Adipocyte (in vitro differentiated cells): Measurements from ENCODE around the gene PIP5K1B.

Experiments
- DNase-seq: peaks from one replicate; pipeline ENCODE4 v3.0.0-alpha.2; 2015; ENCODE audit warnings: low read depth
- H3K27me3 ChIP-seq: replicated peaks from 2 replicates; pipeline ENCODE4 v1.7.0; 2013; ENCODE audit warnings: mild to moderate bottlenecking, low read length, moderate library complexity; ENCODE audit not compliant: control insufficient read depth, insufficient read depth
- H3K36me3 ChIP-seq: 2 replicates; pipeline ENCODE4 v1.7.0; 2013; ENCODE audit warnings: low read length, mild to moderate bottlenecking, moderate library complexity; ENCODE audit not compliant: control insufficient read depth, insufficient read depth, severe bottlenecking
- H3K4me1 ChIP-seq: 2 replicates; pipeline ENCODE4 v1.7.0; 2013; ENCODE audit warnings: mild to moderate bottlenecking, low read length, moderate library complexity; ENCODE audit not compliant: control insufficient read depth, insufficient read depth
- H3K4me3 ChIP-seq: 2 replicates; pipeline ENCODE4 v1.7.0; 2013; ENCODE audit warnings: mild to moderate bottlenecking, low read length, moderate library complexity
- H3K9ac ChIP-seq: 2 replicates; pipeline ENCODE4 v1.7.0; 2013; ENCODE audit warnings: mild to moderate bottlenecking, low read length, moderate library complexity
- H3K9me3 ChIP-seq: 2 replicates; pipeline ENCODE4 v1.7.0; 2013; ENCODE audit warnings: mild to moderate bottlenecking, low read length, moderate library complexity; ENCODE audit not compliant: control insufficient read depth

Gene PIP5K1B

GRCh38 chr9:68949271-68950000 lies 244.4 kb downstream of the PIP5K1B start:
- Histone ChIP-seq H3K4me3 (no peak overlapping the region), H3K4me1 (no peaks in the 10 kb centered on the region), H3K36me3 (no peaks in the 10 kb centered on the region), H3K27me3 (peaks cover 11% of the 10 kb centered on the region), H3K9me3 (no peaks in the 10 kb centered on the region), H3K9ac (no peak overlapping the region)
- peak; percentile 3 for DNase-seq

GRCh38 chr9:68950188-68950587 lies 245.1 kb downstream of the PIP5K1B start:
- no peak for DNase-seq
- peaks cover 11% of the 10 kb centered on the region for H3K27me3 ChIP-seq
- H3K4me1 ChIP-seq, result no peaks in the 10 kb centered on the region
- no peaks in the 10 kb centered on the region for H3K9me3 ChIP-seq
- no peaks in the 10 kb centered on the region for H3K36me3 ChIP-seq
- H3K9ac ChIP-seq, result no peak overlapping the region
- no peak overlapping the region for H3K4me3 ChIP-seq

- Histone ChIP-seq H3K9me3 (no peaks in the 10 kb centered on the region), H3K4me3 (no peak overlapping the region), H3K9ac (no peak overlapping the region), H3K4me1 (no peaks in the 10 kb centered on the region), H3K27me3 (peaks cover 11% of the 10 kb centered on the region), H3K36me3 (no peaks in the 10 kb centered on the region)
- DNase-seq, result no peak
These were observed 245.6 kb downstream of the PIP5K1B start for GRCh38 chr9:68950689-68951088.

- no peaks in the 10 kb centered on the region for H3K36me3 ChIP-seq
- DNase-seq, result no peak
- H3K4me1 ChIP-seq, result no peaks in the 10 kb centered on the region
These were observed 247.0 kb downstream of the PIP5K1B start for GRCh38 chr9:68951879-68952659.

GRCh38 chr9:68953771-68954170 lies 248.7 kb downstream of the PIP5K1B start:
- H3K9me3 ChIP-seq, result no peaks in the 10 kb centered on the region
- peaks cover 4% of the 10 kb centered on the region for H3K27me3 ChIP-seq
- H3K4me1 ChIP-seq, result no peaks in the 10 kb centered on the region
- H3K4me3 ChIP-seq, result no peak overlapping the region
- H3K9ac ChIP-seq, result no peak overlapping the region
- DNase-seq, result no peak
- H3K36me3 ChIP-seq, result no peaks in the 10 kb centered on the region

More at GRCh38 chr9:68951879-68952659, 247.0 kb downstream of the PIP5K1B start:
- H3K4me3 ChIP-seq, result no peak overlapping the region
- H3K9ac ChIP-seq, result no peak overlapping the region
- H3K27me3 ChIP-seq, result peaks cover 8% of the 10 kb centered on the region
- no peaks in the 10 kb centered on the region for H3K9me3 ChIP-seq

GRCh38 chr9:68955330-68955729 lies 250.3 kb downstream of the PIP5K1B start:
- Histone ChIP-seq H3K9ac (no peak overlapping the region), H3K4me3 (no peak overlapping the region), H3K36me3 (no peaks in the 10 kb centered on the region), H3K27me3 (no peaks in the 10 kb centered on the region), H3K9me3 (peaks cover 1% of the 10 kb centered on the region), H3K4me1 (no peaks in the 10 kb centered on the region)
- no peak for DNase-seq

- DNase-seq, result no peak
- H3K9me3 ChIP-seq, result peaks cover 3% of the 10 kb centered on the region
- H3K4me1 ChIP-seq, result no peaks in the 10 kb centered on the region
- H3K4me3 ChIP-seq, result no peak overlapping the region
- peaks cover 4% of the 10 kb centered on the region for H3K27me3 ChIP-seq
- H3K9ac ChIP-seq, result no peak overlapping the region
- H3K36me3 ChIP-seq, result no peaks in the 10 kb centered on the region
These were observed 252.4 kb downstream of the PIP5K1B start for GRCh38 chr9:68957479-68957878.

- no peak overlapping the region for H3K4me3 ChIP-seq
- H3K27me3 ChIP-seq, result peaks cover 10% of the 10 kb centered on the region
- H3K9me3 ChIP-seq, result peaks cover 3% of the 10 kb centered on the region
- no peaks in the 10 kb centered on the region for H3K4me1 ChIP-seq
- no peaks in the 10 kb centered on the region for H3K36me3 ChIP-seq
- no peak for DNase-seq
- no peak overlapping the region for H3K9ac ChIP-seq
These were observed 256.5 kb downstream of the PIP5K1B start for GRCh38 chr9:68961587-68961986.

GRCh38 chr9:68963416-68963815 lies 258.4 kb downstream of the PIP5K1B start:
- H3K27me3 ChIP-seq, result peaks cover 18% of the 10 kb centered on the region
- peaks cover 3% of the 10 kb centered on the region for H3K9me3 ChIP-seq
- no peak for DNase-seq
- no peak overlapping the region for H3K4me3 ChIP-seq
- no peaks in the 10 kb centered on the region for H3K36me3 ChIP-seq
- no peaks in the 10 kb centered on the region for H3K4me1 ChIP-seq
- H3K9ac ChIP-seq, result no peak overlapping the region

- Histone ChIP-seq H3K4me3 (no peak overlapping the region), H3K9ac (no peak overlapping the region), H3K9me3 (peaks cover 3% of the 10 kb centered on the region), H3K27me3 (peaks cover 18% of the 10 kb centered on the region), H3K36me3 (no peaks in the 10 kb centered on the region), H3K4me1 (no peaks in the 10 kb centered on the region)
- no peak for DNase-seq
These were observed 259.1 kb downstream of the PIP5K1B start for GRCh38 chr9:68964102-68964541.

- Histone ChIP-seq H3K9me3 (peaks cover 3% of the 10 kb centered on the region), H3K4me3 (no peak overlapping the region), H3K27me3 (peaks cover 18% of the 10 kb centered on the region), H3K4me1 (no peaks in the 10 kb centered on the region), H3K9ac (no peak overlapping the region), H3K36me3 (no peaks in the 10 kb centered on the region)
- DNase-seq, result no peak
These were observed 259.7 kb downstream of the PIP5K1B start for GRCh38 chr9:68964765-68965164.
